ENCODE results near the gene HCN4.

HCN4 gene

DNA sequence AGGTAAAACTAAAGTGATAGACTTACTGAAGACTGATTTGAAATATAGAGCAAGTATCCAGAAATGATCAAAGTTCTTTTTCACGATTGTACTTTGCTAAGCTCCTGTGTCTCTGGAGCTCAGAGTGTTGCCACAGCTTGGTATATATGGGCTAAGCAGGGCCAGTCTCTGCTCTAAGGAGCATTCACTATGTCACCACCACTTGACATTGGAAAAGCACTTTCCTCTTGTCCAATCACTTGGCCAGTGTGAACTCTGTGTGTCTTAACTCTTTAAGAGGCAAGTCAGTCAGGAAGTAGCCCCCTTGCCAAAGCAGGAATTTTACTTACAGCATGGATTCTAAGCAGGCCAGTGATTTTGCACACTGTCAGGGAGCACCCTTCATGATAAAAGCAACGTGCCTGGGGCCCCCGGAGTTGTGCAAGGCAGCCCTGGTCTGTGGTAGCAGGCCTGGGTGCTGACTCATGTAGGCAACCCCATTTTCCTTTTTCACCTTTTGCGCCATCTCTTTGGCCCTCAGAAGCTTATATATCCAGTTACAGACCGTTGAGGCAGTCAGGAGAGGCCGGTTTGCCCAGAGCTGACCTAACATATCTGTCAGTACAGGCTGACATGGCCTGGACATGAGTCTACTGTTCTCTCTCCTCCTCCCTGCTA is 73.0 kb downstream of the HCN4 start:
- no peak for DNase-seq (ENCODE audit: low read depth)

DNA sequence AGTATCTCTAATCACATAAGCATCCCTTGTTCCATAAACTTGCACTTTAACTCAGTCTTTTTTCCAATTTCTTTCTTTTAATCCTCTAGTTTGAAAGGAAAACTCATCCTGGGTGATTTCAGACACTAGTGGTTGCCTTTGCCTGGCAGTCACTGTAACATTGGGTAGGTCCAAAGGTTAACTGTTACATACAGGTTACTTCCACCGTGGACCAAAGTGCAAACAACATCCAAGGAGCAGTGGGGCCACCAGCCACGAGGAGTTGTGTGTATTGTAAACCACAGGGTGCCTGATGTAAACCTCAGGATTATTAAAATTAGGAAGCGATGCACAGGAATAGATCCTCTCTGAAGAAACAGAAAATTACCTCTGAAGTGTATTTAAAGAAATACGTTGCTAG is 75.0 kb downstream of the HCN4 start:
- DNase-seq (ENCODE audit: low read depth), result no peak

DNA sequence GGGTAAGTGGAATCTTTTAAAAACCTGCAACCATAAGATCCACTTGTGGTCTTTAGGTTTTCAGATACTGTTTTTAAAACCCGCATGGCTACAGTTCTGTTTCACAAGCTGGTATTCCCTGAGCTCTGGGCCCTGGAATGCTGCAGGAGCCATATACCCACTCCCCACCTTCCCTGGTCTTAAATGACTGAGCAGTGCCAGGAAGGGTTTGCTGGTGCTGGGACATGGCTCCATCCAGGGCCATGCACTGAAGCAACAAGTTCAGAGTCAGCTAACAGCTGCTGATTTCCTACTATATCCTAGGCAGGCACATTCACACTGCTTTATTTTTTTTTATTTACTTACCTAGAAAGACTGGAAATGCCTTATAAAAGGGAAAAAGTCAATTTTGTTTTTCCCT is 77.3 kb downstream of the HCN4 start:
- no peak for DNase-seq (ENCODE audit: low read depth)

DNA sequence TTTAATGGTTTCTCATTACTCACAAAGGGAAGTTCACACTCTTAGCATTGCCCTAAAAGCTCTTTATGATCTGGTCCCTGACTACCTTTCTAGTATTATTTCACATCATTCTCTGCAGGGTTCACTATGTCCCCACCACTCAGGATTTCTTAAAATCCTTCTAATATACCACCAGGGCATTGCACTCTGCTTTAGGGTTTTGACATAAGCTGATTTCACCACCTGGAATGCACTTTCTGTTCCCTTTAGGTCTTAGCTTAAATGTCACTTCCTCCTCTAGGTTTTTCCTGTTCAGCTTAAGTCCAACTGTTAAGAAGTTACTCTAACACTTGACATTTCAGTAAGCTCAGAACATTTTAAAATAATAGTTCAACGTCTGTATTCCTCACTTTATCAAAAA is 81.7 kb downstream of the HCN4 start:
- no peak for DNase-seq (ENCODE audit: low read depth)

DNA sequence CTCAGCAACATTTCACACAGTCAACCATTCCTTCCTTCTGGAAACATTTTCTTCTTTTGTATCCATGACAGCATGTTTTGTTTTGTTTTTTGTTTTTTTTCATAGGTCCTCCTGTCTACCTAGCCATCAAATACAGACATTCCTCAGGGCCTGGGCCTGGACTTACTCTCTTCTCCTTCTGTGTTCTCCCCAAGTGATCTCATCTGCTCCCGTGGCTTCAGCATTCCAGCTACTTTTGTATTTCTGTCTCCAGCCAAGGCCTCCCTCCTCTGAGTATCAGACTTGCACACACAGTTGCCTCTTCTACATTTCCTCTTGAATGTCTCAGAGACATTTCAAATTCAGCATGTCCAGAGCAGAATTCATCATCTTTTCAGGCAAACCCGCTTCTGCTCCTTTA is 82.4 kb downstream of the HCN4 start:
- no peak for DNase-seq (ENCODE audit: low read depth)

DNA sequence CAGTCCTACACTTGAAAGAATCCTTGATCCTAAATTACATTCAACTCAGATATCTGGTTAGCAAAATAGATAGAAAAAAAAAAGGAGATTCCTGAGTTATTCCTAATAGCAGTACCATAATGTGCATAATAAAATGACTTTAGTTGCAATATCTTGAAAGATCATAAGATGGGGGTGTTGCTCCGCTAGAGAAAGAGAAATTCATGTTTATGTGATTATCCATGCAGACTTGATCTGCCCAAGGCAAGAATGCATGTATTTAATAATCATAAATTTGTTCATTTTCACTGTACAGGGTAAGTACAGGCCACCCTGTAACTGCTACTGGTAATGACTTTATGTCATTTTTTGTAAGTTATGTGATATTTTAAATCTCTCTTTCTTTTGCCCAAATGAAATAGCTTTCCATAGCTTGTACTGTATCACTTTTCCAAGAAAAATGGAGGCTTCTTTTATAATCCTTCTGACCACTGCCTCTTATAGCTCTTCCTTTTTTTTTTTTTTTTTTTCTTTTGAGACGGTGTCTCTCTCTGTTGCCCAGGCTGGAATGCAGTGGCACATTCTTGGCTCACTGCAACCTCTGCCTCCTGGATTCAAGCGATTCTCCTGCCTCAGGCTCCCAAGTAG is 84.6 kb downstream of the HCN4 start:
- DNase-seq (ENCODE audit: low read depth), result no peak

DNA sequence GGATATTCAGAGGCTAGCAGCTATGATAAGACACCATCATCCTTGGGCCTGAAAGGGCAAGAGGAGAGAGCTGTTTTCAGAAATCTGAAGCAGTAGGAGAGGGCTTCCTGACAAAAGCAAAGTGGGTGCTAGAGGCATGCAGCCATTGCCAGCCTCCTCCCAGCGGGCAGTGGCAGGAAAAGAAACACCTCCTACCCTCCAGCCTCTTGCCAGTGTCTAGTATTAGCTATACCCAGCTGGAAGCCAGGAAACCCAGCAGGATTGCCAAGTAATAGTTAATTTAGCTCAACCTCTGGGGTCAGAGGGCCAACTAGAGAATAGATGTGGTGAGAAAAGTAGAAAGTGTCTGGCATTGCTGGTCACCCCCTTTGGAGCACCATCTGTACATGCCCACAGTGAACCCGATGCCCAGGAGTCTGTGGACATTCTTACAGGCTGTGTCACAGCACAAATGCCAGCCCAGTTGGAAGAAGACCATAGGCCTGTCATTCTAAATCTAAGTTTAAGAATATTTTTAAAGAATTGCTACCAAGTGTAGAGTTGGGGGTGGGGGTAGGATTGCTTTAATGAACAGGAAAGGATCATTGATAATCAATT is 85.3 kb downstream of the HCN4 start:
- DNase-seq (ENCODE audit: low read depth), result no peak

DNA sequence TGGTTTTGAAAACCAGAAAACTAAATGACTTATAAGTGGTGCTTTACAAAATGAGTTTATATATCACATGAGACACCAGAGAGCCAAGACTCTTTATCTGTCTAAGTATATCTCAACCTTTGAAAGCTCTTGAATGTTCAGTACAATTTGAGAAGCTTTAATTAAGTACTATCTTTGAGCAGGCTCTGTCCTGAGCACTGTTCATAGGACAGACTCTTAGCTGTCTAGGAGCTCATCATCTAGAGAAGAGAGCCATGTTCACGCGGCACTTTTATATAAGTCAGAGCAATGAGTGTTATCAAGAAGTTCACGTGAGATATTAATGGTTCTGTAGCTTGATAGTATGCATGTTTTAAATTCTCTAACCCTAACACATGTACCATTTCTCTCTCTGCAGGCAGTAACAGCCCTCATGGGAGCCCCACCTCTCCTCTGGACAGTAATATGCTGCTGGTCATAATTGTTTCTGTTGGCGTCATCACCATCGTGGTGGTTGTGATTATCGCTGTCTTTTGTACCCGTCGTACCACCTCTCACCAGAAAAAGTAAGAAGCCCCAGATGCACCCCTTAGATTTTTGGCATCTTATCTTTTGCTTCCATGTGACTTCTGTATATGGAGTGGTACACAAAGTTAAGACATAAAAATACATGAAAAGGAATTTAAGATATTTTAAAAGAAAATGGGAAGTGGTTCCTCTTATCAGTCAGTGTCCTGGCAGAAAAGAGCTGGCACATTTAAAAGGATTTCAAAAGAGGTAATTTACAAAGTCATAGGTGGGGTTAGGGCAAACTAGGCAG is 86.0 kb downstream of the HCN4 start:
- DNase-seq (ENCODE audit: low read depth), result no peak

DNA sequence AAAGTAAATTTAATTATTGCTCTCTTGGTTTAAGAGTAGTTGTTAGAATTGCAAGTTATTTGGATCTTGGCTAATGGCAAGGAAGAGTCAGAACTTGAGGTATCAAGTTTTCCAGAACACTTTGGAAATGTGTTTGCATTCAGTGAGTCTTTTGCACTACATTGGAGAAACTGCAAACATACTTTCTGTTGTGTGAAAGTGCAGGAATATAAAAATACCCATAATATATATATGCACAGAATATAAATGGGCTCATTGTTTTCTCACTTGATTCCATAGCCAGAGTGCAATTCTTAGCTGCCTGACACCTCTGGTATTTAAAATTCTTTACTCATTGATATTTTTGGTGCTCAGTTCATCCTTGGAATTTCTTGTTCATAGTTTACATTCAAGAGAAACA is 92.9 kb downstream of the HCN4 start:
- DNase-seq (ENCODE audit: low read depth), result no peak

DNA sequence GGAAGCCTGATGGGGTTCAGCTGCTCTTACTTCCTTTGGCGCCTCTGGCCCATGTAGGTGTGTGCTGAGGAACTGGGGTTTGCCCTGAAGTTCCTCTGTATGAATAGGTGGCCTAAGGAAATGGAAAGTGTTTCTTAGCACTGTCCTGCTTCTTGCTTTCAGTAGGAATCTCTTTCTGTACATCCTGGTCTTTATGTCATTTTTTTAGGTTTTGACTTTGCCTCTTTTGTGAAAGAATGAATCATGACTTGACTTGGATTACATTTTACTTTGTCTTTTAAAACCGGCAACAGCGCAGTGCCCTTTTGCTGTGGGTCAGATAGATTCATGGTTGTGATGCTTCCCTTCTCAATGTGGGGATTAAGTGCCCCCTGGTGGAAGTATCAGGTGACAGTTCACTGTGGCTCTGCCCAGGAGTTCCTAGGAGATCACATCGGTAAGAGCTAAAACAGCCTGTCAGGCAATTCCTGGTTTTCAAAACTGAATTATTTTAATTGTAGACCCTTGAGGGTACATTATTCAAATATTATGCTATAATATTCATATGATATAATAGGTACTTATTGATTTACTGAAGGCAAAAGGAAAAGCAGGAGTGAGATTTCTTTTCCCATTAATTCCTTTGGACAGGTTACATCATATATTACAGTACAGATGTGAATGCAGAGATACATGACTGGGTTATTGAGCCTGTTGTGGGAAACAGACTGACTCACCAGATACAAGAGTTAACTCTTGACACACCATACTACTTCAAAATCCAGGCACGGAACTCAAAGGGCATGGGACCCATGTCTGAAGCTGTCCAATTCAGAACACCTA is 95.4 kb downstream of the HCN4 start:
- DNase-seq (ENCODE audit: low read depth), result peak; percentile 4

DNA sequence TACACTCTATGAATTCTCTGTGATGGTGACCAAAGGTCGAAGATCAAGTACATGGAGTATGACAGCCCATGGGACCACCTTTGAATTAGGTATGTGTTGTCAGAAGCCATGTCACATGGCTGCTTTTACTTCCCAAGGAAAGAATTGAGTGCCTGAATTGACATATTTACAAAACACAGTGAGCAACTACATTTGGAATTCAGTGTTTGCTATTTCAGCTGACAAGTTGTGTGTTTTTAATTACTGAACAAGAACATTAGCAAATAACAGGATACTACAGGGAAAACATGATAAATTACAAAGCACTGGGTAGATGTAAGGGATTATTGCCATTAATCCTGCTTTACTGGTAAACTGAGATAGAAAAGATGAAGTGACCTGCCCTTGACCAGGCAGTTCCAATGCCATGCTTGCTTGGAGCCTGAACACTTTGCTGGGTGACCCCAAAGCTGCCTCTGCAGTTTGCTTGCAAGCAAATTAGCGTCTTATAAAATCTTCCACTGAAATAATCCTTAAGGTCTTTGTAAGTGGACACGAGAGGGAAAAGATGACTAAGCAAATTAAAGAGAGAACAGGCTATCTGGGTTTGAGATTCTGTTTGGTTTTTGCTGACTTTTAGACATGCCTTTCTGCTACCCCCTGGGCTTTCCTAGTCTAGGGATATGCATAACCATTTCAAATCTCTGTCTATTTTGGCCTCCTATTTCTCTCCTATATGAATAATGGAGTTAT is 98.2 kb downstream of the HCN4 start:
- no peak for DNase-seq (ENCODE audit: low read depth)

Measured in activated T-helper 9 cell treated with anti-CD3 and anti-CD28 coated beads, Interleukin-2, amount 50 U/mL, for 16 hours (primary cell).